ENCODE data around the gene NR2E1. TPM values are rescaled to one million over a fixed set of nuclear protein-coding genes. Genes with fewer than 3 reads are reported as not detected.

Gene NR2E1
- polyA plus RNA-seq, 1 experiment, result not detected

DNA sequence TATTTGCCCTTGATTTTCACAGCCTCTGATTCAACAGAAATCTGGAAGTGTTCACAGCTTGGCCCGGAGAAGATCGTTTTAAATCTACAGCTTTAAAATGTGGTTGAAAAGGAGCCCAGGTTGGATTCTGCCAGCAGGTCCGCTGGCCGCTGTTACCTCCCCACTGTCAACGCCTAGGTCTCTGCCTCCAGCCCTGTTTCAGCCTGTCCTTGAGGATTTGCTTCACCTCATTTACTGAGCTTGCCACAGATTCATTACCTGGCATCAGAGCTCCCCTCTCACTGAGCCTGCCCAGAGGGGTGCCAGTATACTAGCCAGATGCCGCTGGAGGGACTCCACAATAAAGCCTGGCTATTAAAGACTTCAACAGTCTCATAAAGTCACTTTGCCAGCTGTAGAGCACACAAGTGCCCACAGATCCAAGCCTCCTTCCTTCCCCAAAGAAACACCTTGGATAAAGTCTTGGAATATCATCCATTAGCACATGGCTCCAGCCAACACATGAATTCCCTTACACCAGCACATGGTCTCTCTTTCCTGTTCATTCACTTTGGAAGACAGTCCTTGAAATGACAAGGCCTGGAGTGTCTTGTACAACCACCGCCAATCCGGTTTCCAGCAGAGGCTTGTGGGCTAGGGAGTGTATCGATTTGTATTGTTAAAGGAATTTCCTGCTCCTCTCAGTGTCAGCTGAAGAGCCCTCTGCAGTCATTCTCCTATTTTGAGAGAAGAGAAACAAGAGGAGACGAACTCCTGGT is 9.5 kb upstream of the NR2E1 start:
- POLR2A ChIA-PET, result no interaction called here
- H3K4me3 ChIP-seq (ENCODE audit: low read depth, low read length), result no peak overlapping the region
- H3K36me3 ChIP-seq (ENCODE audit: control insufficient read depth, insufficient read depth, low read length), result no peaks in the 10 kb centered on the region
- CTCF ChIA-PET, result interaction anchor here (0.7 to 1.6 kb wide), 2 partner anchors 12 to 16 kb away, joined by 3 read pairs; no protein-coding TSS in a partner anchor
- peaks cover 31% of the 10 kb centered on the region for H3K27me3 ChIP-seq (ENCODE audit: control insufficient read depth, insufficient read depth, low read length)
- no peak for DNase-seq (ENCODE audit: low read depth)
- TF ChIP-seq, protein P1, sequence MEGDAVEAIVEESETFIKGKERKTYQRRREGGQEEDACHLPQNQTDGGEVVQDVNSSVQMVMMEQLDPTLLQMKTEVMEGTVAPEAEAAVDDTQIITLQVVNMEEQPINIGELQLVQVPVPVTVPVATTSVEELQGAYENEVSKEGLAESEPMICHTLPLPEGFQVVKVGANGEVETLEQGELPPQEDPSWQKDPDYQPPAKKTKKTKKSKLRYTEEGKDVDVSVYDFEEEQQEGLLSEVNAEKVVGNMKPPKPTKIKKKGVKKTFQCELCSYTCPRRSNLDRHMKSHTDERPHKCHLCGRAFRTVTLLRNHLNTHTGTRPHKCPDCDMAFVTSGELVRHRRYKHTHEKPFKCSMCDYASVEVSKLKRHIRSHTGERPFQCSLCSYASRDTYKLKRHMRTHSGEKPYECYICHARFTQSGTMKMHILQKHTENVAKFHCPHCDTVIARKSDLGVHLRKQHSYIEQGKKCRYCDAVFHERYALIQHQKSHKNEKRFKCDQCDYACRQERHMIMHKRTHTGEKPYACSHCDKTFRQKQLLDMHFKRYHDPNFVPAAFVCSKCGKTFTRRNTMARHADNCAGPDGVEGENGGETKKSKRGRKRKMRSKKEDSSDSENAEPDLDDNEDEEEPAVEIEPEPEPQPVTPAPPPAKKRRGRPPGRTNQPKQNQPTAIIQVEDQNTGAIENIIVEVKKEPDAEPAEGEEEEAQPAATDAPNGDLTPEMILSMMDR (IDR thresholded peaks at IDR 0.05; ENCODE audit: insufficient read depth, low read depth, low read length), result no peak

DNA sequence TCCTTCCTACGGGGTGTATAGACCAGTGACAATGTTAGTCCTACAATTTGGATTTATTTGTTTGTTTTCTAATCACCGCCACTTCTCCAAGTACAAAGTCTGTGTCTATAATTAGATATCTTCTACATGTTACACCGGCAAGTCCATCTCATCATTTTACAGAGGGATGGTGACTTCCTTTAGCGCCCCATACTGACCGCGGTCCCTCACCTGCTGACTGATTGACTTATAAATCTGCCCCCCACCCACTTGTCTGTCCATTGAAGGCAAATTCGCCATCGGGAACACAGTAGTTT is 8.9 kb upstream of the NR2E1 start:
- ChIA-PET POLR2A (no interaction called here), CTCF (interaction anchor here (1.6 kb wide), 1 partner anchor 15 kb away, joined by 3 read pairs; no protein-coding TSS in a partner anchor)
- TF ChIP-seq, protein P1 (IDR thresholded peaks at IDR 0.05; ENCODE audit: insufficient read depth, low read depth, low read length), result no peak
- Histone ChIP-seq H3K27me3 (ENCODE audit: control insufficient read depth, insufficient read depth, low read length) (peaks cover 37% of the 10 kb centered on the region), H3K36me3 (ENCODE audit: control insufficient read depth, insufficient read depth, low read length) (no peaks in the 10 kb centered on the region), H3K4me3 (ENCODE audit: low read depth, low read length) (no peak overlapping the region)
- no peak for DNase-seq (ENCODE audit: low read depth)

DNA sequence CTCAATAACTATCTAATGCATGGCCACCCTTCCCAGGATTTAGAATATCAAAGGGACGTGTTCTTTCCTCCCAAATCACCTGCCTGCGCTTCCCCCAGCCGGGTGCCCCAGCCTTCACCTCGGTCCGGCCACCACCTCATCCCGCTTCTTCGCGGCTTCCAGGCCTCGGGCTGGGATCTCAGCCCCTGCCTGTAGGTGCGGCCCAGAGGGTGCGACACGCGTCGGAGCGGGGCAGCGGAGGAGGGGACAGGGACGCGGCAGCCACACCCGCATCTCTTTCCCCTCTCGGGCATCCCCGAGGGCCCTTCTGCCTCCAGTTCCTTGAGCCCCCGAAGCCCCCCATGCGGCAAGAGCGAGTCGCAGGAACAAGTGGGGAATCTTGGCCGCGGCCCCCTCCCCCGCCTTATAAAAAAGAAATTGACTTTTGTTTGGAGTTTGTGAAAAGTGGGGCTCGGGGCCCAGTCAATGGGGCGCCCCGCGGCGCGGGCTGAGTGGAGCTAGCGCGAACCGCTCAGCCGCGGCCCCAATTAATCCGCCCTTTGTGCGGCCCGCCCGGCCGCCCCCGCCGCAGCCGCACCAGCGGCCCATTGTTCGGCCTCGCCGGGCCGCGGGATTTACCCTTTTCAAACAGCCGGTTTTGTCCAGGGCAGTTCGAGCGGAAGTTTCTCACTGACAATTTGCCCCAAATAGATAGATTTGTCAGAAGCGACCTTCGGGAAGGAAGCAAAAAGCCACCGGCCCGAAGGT is 8.4 kb upstream of the NR2E1 start:
- POLR2A ChIA-PET, result interaction anchor here (0.6 kb wide), 1 partner anchor 407 kb away, joined by 5 read pairs; no protein-coding TSS in a partner anchor
- CTCF ChIA-PET, result interaction anchor here (1.3 kb wide), 1 partner anchor 12 kb away, joined by 3 read pairs; no protein-coding TSS in a partner anchor
- DNase-seq (ENCODE audit: low read depth), result no peak
- H3K27me3 ChIP-seq (ENCODE audit: control insufficient read depth, insufficient read depth, low read length), result peaks cover 42% of the 10 kb centered on the region
- TF ChIP-seq, protein P1 (IDR thresholded peaks at IDR 0.05; ENCODE audit: insufficient read depth, low read depth, low read length), result no peak
- H3K4me3 ChIP-seq (ENCODE audit: low read depth, low read length), result no peak overlapping the region
- H3K36me3 ChIP-seq (ENCODE audit: control insufficient read depth, insufficient read depth, low read length), result no peaks in the 10 kb centered on the region

GRCh38 chr6:108157981-108158525 is 7.8 kb upstream of the NR2E1 start:
- no peak overlapping the region for H3K4me3 ChIP-seq (ENCODE audit: low read depth, low read length)
- no peaks in the 10 kb centered on the region for H3K36me3 ChIP-seq (ENCODE audit: control insufficient read depth, insufficient read depth, low read length)
- TF ChIP-seq, protein P1 (IDR thresholded peaks at IDR 0.05; ENCODE audit: insufficient read depth, low read depth, low read length), result no peak
- POLR2A ChIA-PET, result interaction anchor here (0.6 kb wide), 1 partner anchor 406 kb away, joined by 5 read pairs; no protein-coding TSS in a partner anchor
- no peak for DNase-seq (ENCODE audit: low read depth)
- CTCF ChIA-PET, result interaction anchor here (1.3 kb wide), 1 partner anchor 11 kb away, joined by 3 read pairs; no protein-coding TSS in a partner anchor
- H3K27me3 ChIP-seq (ENCODE audit: control insufficient read depth, insufficient read depth, low read length), result peaks cover 48% of the 10 kb centered on the region

- no peak overlapping the region for H3K4me3 ChIP-seq (ENCODE audit: low read depth, low read length)
- CTCF ChIA-PET, result interaction anchor here (0.6 to 2.3 kb wide), 4 partner anchors 9 to 364 kb away, joined by 3 to 6 read pairs (median 3); no protein-coding TSS in a partner anchor
- TF ChIP-seq, protein P1 (IDR thresholded peaks at IDR 0.05; ENCODE audit: insufficient read depth, low read depth, low read length), result no peak
- no peak for DNase-seq (ENCODE audit: low read depth)
- H3K36me3 ChIP-seq (ENCODE audit: control insufficient read depth, insufficient read depth, low read length), result no peaks in the 10 kb centered on the region
- peaks cover 66% of the 10 kb centered on the region for H3K27me3 ChIP-seq (ENCODE audit: control insufficient read depth, insufficient read depth, low read length)
- POLR2A ChIA-PET, result no interaction called here
These were observed 5.8 kb upstream of the NR2E1 start for GRCh38 chr6:108159981-108160380.
